Measurements from ENCODE around the gene RARB. TPM values are rescaled to one million over a fixed set of nuclear protein-coding genes. Genes with fewer than 3 reads are reported as not detected.

RARB gene
- total RNA-seq, 3 donors from 2014 or later, result 0.80 to 20.1 (median 8.2) TPM

DNA sequence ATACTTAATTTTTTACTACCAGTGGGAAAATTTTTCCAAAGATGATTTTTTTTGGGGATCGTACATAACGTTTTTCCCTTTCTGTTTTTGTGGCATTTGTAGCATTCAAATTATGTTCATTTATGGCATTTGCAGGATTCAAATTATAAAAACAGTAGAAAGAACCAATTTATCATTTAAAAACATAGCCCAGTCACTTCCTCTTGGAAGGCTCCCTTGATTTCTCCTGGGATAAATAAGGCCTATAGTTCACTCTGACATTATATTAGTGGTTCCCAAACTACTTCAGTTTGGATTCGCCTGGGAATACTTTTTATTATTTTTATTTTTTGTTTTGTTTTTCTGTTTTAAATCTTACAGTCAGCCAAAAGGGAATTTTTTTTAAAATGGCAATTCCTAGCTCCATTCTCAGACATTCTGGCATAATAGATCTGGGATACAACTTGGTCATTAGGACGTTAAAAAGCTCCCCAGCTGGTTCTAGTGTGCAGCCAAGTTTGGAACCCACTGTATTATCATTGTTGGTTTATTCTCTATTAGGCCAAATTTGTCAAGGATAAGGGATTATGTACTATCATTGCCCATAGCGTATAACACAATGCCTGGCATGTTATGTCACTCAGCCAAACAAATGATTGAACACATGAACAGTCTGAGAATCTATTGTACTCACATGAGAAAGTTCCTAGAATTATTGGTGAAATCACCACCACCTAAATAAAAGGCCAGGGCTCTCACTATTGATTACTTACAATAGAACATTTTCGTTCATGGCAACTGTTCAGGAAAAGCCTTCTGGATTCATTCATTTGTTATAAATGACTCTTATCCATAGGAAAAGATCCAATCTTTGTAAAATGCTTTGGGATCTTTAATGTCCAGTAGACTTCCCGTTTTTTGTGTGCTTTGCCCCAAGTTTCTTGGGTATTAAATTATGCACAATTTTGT is 28.9 kb downstream of the RARB start:
- Histone ChIP-seq H3K9me3 (no peaks in the 10 kb centered on the region), H3K27me3 (no peaks in the 10 kb centered on the region), H3K4me1 (peaks cover 0 to 5% of the 10 kb centered on the region in 2 donors), H3K27ac (peak overlapping the region; percentile 51 to 78), H3K4me3 (no peak overlapping the region), H3K36me3 (no peaks in the 10 kb centered on the region)
- TF ChIP-seq POLR2AphosphoS5 (IDR thresholded peaks at IDR 0.05) (no peak), POLR2A (IDR thresholded peaks at IDR 0.05) (no peak)
- TF ChIP-seq, protein P1, sequence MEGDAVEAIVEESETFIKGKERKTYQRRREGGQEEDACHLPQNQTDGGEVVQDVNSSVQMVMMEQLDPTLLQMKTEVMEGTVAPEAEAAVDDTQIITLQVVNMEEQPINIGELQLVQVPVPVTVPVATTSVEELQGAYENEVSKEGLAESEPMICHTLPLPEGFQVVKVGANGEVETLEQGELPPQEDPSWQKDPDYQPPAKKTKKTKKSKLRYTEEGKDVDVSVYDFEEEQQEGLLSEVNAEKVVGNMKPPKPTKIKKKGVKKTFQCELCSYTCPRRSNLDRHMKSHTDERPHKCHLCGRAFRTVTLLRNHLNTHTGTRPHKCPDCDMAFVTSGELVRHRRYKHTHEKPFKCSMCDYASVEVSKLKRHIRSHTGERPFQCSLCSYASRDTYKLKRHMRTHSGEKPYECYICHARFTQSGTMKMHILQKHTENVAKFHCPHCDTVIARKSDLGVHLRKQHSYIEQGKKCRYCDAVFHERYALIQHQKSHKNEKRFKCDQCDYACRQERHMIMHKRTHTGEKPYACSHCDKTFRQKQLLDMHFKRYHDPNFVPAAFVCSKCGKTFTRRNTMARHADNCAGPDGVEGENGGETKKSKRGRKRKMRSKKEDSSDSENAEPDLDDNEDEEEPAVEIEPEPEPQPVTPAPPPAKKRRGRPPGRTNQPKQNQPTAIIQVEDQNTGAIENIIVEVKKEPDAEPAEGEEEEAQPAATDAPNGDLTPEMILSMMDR (IDR thresholded peaks at IDR 0.05), result no peak
- DNase-seq (ENCODE audit: low spot score in 2 of 2), result no peak
- intact Hi-C loops (cut with DNase I; ENCODE audit: low total_unique reads), result no loop called here

DNA sequence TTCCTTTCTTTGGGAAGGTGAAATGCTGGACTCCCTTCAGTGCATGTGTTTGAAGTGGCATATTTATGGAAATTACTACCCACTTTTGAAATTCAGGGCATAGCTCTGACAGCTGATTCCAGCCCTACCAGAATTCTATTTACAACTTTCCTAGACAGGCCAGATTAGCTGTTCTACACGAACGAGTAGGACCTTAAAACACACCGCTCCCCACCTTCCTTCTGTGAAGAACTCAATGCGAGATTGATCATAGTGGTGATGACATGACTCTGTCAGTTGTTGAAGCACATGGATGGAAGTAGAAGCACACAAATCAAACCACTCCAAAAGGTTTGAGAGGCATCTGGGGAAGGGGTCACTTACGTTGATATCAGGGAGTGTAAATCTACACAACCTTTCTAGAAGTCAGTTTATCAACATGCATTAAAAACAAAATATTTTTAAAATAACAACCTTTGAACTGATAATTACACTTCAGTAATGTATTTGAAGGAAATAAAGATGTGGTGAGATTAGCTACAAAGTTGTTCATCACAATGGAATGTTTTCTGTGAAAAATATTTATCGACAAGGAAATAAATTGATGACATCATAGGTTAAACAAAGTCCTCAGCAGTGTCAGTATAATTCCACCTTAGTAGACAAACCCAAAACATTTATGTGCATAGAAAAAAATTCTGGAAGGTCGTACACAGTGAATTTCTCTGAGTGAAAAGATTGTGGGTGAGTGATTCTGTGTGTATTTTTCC is 29.8 kb downstream of the RARB start:
- Histone ChIP-seq H3K4me3 (no peak overlapping the region), H3K36me3 (no peaks in the 10 kb centered on the region), H3K9me3 (no peaks in the 10 kb centered on the region), H3K27me3 (no peaks in the 10 kb centered on the region), H3K27ac (peak overlapping the region; percentile 59 to 78), H3K4me1 (peaks cover 0 to 5% of the 10 kb centered on the region in 2 donors)
- no peak for DNase-seq (ENCODE audit: low spot score in 2 of 2)
- intact Hi-C loops (cut with DNase I; ENCODE audit: low total_unique reads), result no loop called here
- no peak for TF ChIP-seq POLR2AphosphoS5 (IDR thresholded peaks at IDR 0.05)
- TF ChIP-seq, protein P1 (IDR thresholded peaks at IDR 0.05), result no peak
- TF ChIP-seq POLR2A (IDR thresholded peaks at IDR 0.05), result no peak

DNA sequence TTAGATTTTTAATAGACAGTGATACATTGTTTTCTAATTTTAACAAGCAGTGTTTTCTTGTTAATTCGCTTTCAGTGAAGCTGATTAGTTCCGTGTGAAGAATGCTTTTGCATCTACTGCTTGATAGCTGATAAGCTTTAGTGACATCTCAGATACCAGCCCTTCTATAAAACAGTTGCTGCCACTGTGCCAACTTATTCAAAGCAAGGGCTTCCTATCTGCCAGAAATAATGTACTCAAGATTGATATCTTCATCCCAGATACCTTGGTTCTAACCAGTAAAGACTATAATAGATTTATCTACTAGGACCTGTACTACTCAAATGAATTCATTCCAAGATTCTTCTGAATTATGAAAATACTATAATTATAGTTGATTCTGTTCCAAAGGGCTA is 30.4 kb downstream of the RARB start:
- no peaks in the 10 kb centered on the region for H3K9me3 ChIP-seq
- peak overlapping the region; percentile 59 to 78 for H3K27ac ChIP-seq
- H3K27me3 ChIP-seq, result no peaks in the 10 kb centered on the region
- H3K4me1 ChIP-seq, result peaks cover 0 to 5% of the 10 kb centered on the region in 2 donors
- no peak overlapping the region for H3K4me3 ChIP-seq
- no peak for DNase-seq (ENCODE audit: low spot score in 2 of 2)
- no peaks in the 10 kb centered on the region for H3K36me3 ChIP-seq
- intact Hi-C loops (cut with DNase I; ENCODE audit: low total_unique reads), result no loop called here
- TF ChIP-seq, protein P1 (IDR thresholded peaks at IDR 0.05), result no peak
- TF ChIP-seq POLR2A (IDR thresholded peaks at IDR 0.05), result no peak

DNA sequence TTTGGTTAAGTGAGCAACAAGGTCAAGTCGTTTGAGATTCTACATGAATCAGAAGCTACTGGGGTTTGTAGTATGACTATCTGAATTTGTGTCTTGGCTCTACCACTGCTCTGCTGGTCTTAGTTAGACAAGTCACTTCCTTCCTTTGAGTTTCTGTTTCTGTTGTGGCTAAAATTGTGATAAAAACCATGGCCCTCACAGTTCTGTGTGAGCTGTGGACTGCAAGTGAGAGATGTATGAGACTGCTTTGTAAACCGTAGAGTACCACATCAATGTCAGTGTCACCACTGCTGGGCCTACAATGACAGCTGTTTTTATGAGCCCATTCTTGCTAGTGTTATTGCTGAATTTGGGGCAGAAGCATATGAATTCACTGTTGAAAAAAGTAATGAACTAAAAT is 32.7 kb downstream of the RARB start:
- TF ChIP-seq, protein P1 (IDR thresholded peaks at IDR 0.05), result no peak
- TF ChIP-seq POLR2A (IDR thresholded peaks at IDR 0.05), result no peak
- TF ChIP-seq POLR2AphosphoS5 (IDR thresholded peaks at IDR 0.05), result no peak
- Histone ChIP-seq H3K4me3 (no peak overlapping the region), H3K9me3 (no peaks in the 10 kb centered on the region), H3K27me3 (no peaks in the 10 kb centered on the region), H3K4me1 (peaks cover 0 to 5% of the 10 kb centered on the region in 2 donors), H3K27ac (no peak overlapping the region), H3K36me3 (no peaks in the 10 kb centered on the region)
- intact Hi-C loops (cut with DNase I; ENCODE audit: low total_unique reads), result no loop called here
- DNase-seq (ENCODE audit: low spot score in 2 of 2), result no peak

DNA sequence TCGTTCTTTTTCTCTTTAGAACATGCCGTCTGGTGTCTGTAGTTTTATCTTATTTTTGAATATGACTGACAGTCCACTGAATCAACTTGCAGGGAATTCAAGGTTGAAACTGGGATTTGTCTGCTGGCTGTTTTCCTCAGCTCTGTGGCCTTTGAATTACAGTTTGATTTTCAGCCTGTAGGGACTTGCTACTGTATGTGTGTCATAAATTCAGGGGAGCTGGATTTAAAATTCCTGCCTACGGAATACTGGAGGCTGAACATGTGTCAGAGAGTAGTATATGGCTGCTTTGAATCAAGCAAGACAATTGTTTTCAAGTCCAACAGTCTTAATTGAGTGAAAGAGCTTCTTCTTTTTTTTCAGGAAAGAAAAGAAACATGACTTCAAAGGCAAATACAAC is 33.9 kb downstream of the RARB start:
- intact Hi-C loops (cut with DNase I; ENCODE audit: low total_unique reads), result no loop called here
- peaks cover 0 to 5% of the 10 kb centered on the region in 2 donors for H3K4me1 ChIP-seq
- no peaks in the 10 kb centered on the region for H3K36me3 ChIP-seq
- no peak overlapping the region for H3K27ac ChIP-seq
- TF ChIP-seq POLR2A (IDR thresholded peaks at IDR 0.05) (no peak), POLR2AphosphoS5 (IDR thresholded peaks at IDR 0.05) (no peak)
- TF ChIP-seq, protein P1 (IDR thresholded peaks at IDR 0.05), result no peak
- no peaks in the 10 kb centered on the region for H3K27me3 ChIP-seq
- DNase-seq (ENCODE audit: low spot score in 2 of 2), result no peak
- H3K4me3 ChIP-seq, result no peak overlapping the region
- H3K9me3 ChIP-seq, result no peaks in the 10 kb centered on the region

Measured in breast epithelium (tissue), 4 donors.